K562 (cell line): ENCODE data around the gene ANKLE1. TPM values are rescaled to one million over a fixed set of nuclear protein-coding genes. Genes with fewer than 3 reads are reported as not detected.

Experiments used
- ATF1 ChIP-seq, 2 experiments: fragments of 450-650 bp in 1 of 2; IDR thresholded peaks; 2 replicates each; pipeline ENCODE4 v1.6.1; 2016; ENCODE audit warnings: missing compliant biosample characterization in 1 of 2, missing genetic modification characterization in 1 of 2
- CREB3L1 ChIP-seq: fragments of 450-650 bp; IDR thresholded peaks from 2 replicates; pipeline ENCODE4 v1.6.1; 2014; ENCODE audit warnings: low read depth, mild to moderate bottlenecking, moderate library complexity, borderline replicate concordance
- CXXC5 ChIP-seq: fragments of 250-450 bp; sonication (Bioruptor Pico); IDR thresholded peaks from 2 replicates; pipeline ENCODE4 v1.8.0; 2022; ENCODE audit warnings: inconsistent platforms, mild to moderate bottlenecking, moderate library complexity
- ETV5 ChIP-seq: sonication (generic); formaldehyde crosslinking; IDR thresholded peaks from 2 replicates; pipeline ENCODE4 v1.4.0; 2020; ENCODE audit warnings: low read depth, mild to moderate bottlenecking, missing genetic modification reagents
- FOXK2 ChIP-seq, 2 experiments: fragments of 450-650 bp; IDR thresholded peaks in 1 of 2; conservative IDR thresholded peaks in 1 of 2; 2 replicates each; pipeline ENCODE4 v1.6.1; 2016; ENCODE audit warnings: low read depth in 2 of 2, mild to moderate bottlenecking in 1 of 2
- HDGF ChIP-seq: fragments of 450-650 bp; IDR thresholded peaks from 2 replicates; pipeline ENCODE4 v1.6.1; 2016
- NFYB ChIP-seq: IDR thresholded peaks from 2 replicates; pipeline ENCODE4 v1.6.1; 2011; ENCODE audit warnings: mild to moderate bottlenecking, moderate library complexity; ENCODE audit not compliant: insufficient read length; ENCODE audit errors: extremely low read depth
- SNRNP70 ChIP-seq: fragments of 200-400 bp; formaldehyde crosslinking; optimal IDR thresholded peaks from 2 replicates; pipeline ENCODE3; 2017; ENCODE audit warnings: low read depth, low read length
- ZBTB33 ChIP-seq: sonication (generic); formaldehyde crosslinking; IDR thresholded peaks from 2 replicates; pipeline ENCODE4 v1.8.1; 2023; ENCODE audit warnings: mild to moderate bottlenecking, missing genetic modification reagents
- ZHX1 ChIP-seq: fragments of 150-350 bp; conservative IDR thresholded peaks from 2 replicates; pipeline ENCODE4 v1.6.1; 2014; ENCODE audit warnings: low read length
- ZNF41 ChIP-seq: fragments of 250-450 bp; sonication (Bioruptor Pico); conservative IDR thresholded peaks from 2 replicates; pipeline ENCODE4 v1.4.0; 2020; ENCODE audit warnings: mild to moderate bottlenecking
- ZNF644 ChIP-seq: fragments of 200-800 bp; sonication (Bioruptor generic); IDR thresholded peaks from 2 replicates; pipeline ENCODE4 v1.6.1; 2016; ENCODE audit warnings: low read depth, missing genetic modification characterization, missing compliant biosample characterization
- polyA plus RNA-seq, 8 experiments: library from polyadenylated mRNA; depleted of rRNA in 4 of 8; stranded (reverse) in 5 of 8; unstranded in 3 of 8; fragments of >200 nt; fragmentation: Nextera tagmentation in 2 of 8; fragmentation: Illumina TruSeq in 1 of 8; extraction: Ambion mirVana in 2 of 8; extraction: Trizol in 1 of 8; gene quantifications; 2 replicates each; pipeline versions ENCODE4 v1.2.1 to v1.2.3, GENCODE V29; 2011 to 2014; ENCODE audit warnings: inconsistent platforms in 1 of 8, missing spikeins in 1 of 8
- total RNA-seq, 7 experiments: library from RNA; depleted of rRNA in 6 of 7; stranded (reverse); fragments of >200 nt in 6 of 7; fragmentation: Illumina TruSeq in 2 of 7; extraction: Trizol in 2 of 7; gene quantifications; 2 replicates each; pipeline versions ENCODE4 v1.2.1 to v1.2.3, GENCODE V29; 2011 to 2021; ENCODE audit warnings: low replicate concordance in 1 of 7
- TF ChIP-seq, protein P1 (sequence below): sonication (generic); formaldehyde crosslinking; IDR thresholded peaks from 2 replicates; pipeline ENCODE4 v1.8.0; 2023; ENCODE audit warnings: missing genetic modification reagents, mild to moderate bottlenecking, borderline replicate concordance

ANKLE1 gene
- total and polyA plus RNA-seq, 9 of the 15 experiments (the other 6 are each of a cell fraction or from before 2014, with no cell fraction given): 0.63 to 9.2 (median 2.9) TPM

- TF ChIP-seq, protein P1, sequence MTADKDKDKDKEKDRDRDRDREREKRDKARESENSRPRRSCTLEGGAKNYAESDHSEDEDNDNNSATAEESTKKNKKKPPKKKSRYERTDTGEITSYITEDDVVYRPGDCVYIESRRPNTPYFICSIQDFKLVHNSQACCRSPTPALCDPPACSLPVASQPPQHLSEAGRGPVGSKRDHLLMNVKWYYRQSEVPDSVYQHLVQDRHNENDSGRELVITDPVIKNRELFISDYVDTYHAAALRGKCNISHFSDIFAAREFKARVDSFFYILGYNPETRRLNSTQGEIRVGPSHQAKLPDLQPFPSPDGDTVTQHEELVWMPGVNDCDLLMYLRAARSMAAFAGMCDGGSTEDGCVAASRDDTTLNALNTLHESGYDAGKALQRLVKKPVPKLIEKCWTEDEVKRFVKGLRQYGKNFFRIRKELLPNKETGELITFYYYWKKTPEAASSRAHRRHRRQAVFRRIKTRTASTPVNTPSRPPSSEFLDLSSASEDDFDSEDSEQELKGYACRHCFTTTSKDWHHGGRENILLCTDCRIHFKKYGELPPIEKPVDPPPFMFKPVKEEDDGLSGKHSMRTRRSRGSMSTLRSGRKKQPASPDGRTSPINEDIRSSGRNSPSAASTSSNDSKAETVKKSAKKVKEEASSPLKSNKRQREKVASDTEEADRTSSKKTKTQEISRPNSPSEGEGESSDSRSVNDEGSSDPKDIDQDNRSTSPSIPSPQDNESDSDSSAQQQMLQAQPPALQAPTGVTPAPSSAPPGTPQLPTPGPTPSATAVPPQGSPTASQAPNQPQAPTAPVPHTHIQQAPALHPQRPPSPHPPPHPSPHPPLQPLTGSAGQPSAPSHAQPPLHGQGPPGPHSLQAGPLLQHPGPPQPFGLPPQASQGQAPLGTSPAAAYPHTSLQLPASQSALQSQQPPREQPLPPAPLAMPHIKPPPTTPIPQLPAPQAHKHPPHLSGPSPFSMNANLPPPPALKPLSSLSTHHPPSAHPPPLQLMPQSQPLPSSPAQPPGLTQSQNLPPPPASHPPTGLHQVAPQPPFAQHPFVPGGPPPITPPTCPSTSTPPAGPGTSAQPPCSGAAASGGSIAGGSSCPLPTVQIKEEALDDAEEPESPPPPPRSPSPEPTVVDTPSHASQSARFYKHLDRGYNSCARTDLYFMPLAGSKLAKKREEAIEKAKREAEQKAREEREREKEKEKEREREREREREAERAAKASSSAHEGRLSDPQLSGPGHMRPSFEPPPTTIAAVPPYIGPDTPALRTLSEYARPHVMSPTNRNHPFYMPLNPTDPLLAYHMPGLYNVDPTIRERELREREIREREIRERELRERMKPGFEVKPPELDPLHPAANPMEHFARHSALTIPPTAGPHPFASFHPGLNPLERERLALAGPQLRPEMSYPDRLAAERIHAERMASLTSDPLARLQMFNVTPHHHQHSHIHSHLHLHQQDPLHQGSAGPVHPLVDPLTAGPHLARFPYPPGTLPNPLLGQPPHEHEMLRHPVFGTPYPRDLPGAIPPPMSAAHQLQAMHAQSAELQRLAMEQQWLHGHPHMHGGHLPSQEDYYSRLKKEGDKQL: no peak
- TF ChIP-seq CXXC5 (CRISPR knock-in tag) (peak; percentile 48), ZBTB33 (peak; percentile 96), HDGF (0 out of 2 replicates have a peak, but pooled peaks have one; percentile 30), ZHX1 (no peak), ETV5 (CRISPR knock-in tag) (no peak), FOXK2 (conservative IDR thresholded peaks at IDR 0.05 in 1 of 2, IDR thresholded peaks at IDR 0.05 in 1 of 2; ENCODE audit: low read depth in 2 of 2) (0 out of 4 replicates have a peak, but pooled peaks of 1 of the 2 experiments have one; percentile 49), NFYB (peak; percentile 92), ZNF41 (CRISPR knock-in tag) (no peak), ATF1 (CRISPR knock-in tag; IDR thresholded peaks at IDR 0.05) (no peak), ATF1 (tag; IDR thresholded peaks at IDR 0.05) (0 out of 2 replicates have a peak, but pooled peaks have one; percentile 54), CREB3L1 (no peak), ZNF644 (tag) (no peak), SNRNP70 (no peak)
Measured at GRCh38 chr19:17332677-17333581, 51.2 kb downstream of the ANKLE1 start (continued).
